ENCODE measurements around the gene RNF144B. TPM values are rescaled to one million over a fixed set of nuclear protein-coding genes. Genes with fewer than 3 reads are reported as not detected.

Gene RNF144B
- total and polyA plus RNA-seq, 4 donors, result 18.1 to 96.8 (median 59.5) TPM

DNA sequence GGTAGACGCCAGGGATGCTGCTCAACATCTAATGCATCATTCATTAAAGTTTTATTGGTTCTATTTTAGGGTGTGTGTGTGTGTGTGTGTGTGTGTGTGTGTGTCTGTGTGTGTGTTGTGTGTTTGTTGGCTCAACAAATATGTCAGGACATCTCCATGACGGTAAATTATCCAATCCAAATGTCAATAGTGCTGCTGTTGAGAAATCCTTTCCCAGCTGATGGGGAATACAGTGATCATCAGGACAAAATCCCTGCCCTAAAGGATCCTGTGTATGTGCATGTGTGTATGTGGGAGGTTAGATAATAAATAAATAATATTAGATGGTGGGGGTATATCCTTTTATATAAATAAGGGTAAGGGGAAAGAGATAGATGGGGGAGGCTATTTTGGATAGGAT is 59.6 kb downstream of the RNF144B start:
- H3K27me3 ChIP-seq (ENCODE audit: control insufficient read depth in 3 of 3, insufficient read depth in 3 of 3, low read length in 2 of 3), result peaks cover 0 to 3% (median 0%) of the 10 kb centered on the region in 3 donors
- H3K9ac ChIP-seq (ENCODE audit: insufficient read depth in 1 of 2, low read length in 2 of 2), result no peak overlapping the region
- DNase-seq, result no peak
- no peak for ATAC-seq (ENCODE audit: insufficient read depth, low FRiP score)
- no peak overlapping the region for H3K27ac ChIP-seq (ENCODE audit: low read depth in 1 of 2, low read length in 1 of 2)
- peaks cover 0 to 7% (median 0%) of the 10 kb centered on the region in 5 donors for H3K4me1 ChIP-seq (ENCODE audit: control insufficient read depth in 5 of 5, insufficient read depth in 5 of 5, low read length in 5 of 5)
- H3K4me3 ChIP-seq, result no peak overlapping the region
- TF ChIP-seq, protein P1, sequence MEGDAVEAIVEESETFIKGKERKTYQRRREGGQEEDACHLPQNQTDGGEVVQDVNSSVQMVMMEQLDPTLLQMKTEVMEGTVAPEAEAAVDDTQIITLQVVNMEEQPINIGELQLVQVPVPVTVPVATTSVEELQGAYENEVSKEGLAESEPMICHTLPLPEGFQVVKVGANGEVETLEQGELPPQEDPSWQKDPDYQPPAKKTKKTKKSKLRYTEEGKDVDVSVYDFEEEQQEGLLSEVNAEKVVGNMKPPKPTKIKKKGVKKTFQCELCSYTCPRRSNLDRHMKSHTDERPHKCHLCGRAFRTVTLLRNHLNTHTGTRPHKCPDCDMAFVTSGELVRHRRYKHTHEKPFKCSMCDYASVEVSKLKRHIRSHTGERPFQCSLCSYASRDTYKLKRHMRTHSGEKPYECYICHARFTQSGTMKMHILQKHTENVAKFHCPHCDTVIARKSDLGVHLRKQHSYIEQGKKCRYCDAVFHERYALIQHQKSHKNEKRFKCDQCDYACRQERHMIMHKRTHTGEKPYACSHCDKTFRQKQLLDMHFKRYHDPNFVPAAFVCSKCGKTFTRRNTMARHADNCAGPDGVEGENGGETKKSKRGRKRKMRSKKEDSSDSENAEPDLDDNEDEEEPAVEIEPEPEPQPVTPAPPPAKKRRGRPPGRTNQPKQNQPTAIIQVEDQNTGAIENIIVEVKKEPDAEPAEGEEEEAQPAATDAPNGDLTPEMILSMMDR (IDR thresholded peaks at IDR 0.05; ENCODE audit: control extremely low read depth, extremely low read depth), result no peak
- no peaks in the 10 kb centered on the region for H3K9me3 ChIP-seq (ENCODE audit: control insufficient read depth in 4 of 4, insufficient read depth in 3 of 4, low read length in 3 of 4)
- WGBS, 2 donors, result 95 to 98% methylated on average over 2 of the region's 2 CpGs
- peaks cover 0 to 1% (median 0%) of the 10 kb centered on the region in 4 donors for H3K36me3 ChIP-seq (ENCODE audit: control insufficient read depth in 4 of 4, insufficient read depth in 4 of 4, low read length in 4 of 4)

DNA sequence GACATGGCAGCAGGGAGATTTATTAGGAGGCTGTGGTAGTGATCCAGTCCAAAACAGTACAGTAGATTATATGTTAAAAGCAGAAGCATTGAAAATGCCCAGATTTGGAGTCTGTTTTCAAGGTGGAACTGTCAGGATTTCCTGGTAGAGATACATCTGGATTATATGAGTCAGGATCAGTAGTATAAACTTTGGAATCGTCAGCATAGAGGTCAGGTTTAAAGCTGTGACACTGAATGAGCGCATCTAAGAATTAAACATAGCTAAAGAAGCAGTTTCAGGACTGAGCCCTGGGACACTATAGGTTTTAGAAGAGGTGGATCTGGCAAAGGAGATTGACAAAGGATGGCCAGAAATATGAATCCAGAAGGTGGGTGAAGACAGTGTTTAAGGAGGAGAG is 60.4 kb downstream of the RNF144B start:
- Histone ChIP-seq H3K4me3 (no peak overlapping the region), H3K4me1 (ENCODE audit: control insufficient read depth in 5 of 5, insufficient read depth in 5 of 5, low read length in 5 of 5) (peaks cover 0 to 7% (median 0%) of the 10 kb centered on the region in 5 donors), H3K9me3 (ENCODE audit: control insufficient read depth in 4 of 4, insufficient read depth in 3 of 4, low read length in 3 of 4) (no peaks in the 10 kb centered on the region), H3K27ac (ENCODE audit: low read depth in 1 of 2, low read length in 1 of 2) (no peak overlapping the region), H3K27me3 (ENCODE audit: control insufficient read depth in 3 of 3, insufficient read depth in 3 of 3, low read length in 2 of 3) (peaks cover 0 to 3% (median 0%) of the 10 kb centered on the region in 3 donors), H3K9ac (ENCODE audit: insufficient read depth in 1 of 2, low read length in 2 of 2) (no peak overlapping the region), H3K36me3 (ENCODE audit: control insufficient read depth in 4 of 4, insufficient read depth in 4 of 4, low read length in 4 of 4) (peaks cover 0 to 1% (median 0%) of the 10 kb centered on the region in 4 donors)
- 78 to 80% methylated on average over 2 of the region's 2 CpGs for WGBS, 2 donors
- no peak for DNase-seq
- TF ChIP-seq, protein P1 (IDR thresholded peaks at IDR 0.05; ENCODE audit: control extremely low read depth, extremely low read depth), result no peak
- no peak for ATAC-seq (ENCODE audit: insufficient read depth, low FRiP score)

DNA sequence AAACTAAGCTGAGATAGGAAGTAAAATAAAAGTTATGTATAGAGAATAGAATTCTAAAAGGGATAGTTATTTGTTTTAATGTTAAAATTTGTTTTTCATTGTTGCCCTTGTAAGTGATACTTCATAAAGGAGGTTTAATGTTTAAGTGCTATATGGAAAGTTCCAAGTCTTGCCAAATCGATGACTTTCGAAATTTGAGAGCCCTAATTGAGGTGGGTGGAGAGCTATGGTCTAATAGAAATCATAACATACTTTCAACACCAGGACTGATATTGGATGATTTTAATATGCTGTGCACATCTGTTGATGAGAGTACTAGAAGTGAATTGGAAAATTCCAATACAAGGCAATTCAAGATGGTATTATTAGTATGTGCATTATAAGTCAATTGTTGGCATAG is 64.6 kb downstream of the RNF144B start:
- Histone ChIP-seq H3K27me3 (ENCODE audit: control insufficient read depth in 3 of 3, insufficient read depth in 3 of 3, low read length in 2 of 3) (peaks cover 0 to 3% (median 0%) of the 10 kb centered on the region in 3 donors), H3K9me3 (ENCODE audit: control insufficient read depth in 4 of 4, insufficient read depth in 3 of 4, low read length in 3 of 4) (no peaks in the 10 kb centered on the region), H3K27ac (ENCODE audit: low read depth in 1 of 2, low read length in 1 of 2) (no peak overlapping the region), H3K4me3 (no peak overlapping the region), H3K4me1 (ENCODE audit: control insufficient read depth in 5 of 5, insufficient read depth in 5 of 5, low read length in 5 of 5) (peaks cover 0 to 5% (median 0%) of the 10 kb centered on the region in 5 donors), H3K9ac (ENCODE audit: insufficient read depth in 1 of 2, low read length in 2 of 2) (no peak overlapping the region), H3K36me3 (ENCODE audit: control insufficient read depth in 4 of 4, insufficient read depth in 4 of 4, low read length in 4 of 4) (peaks cover 0 to 1% (median 0%) of the 10 kb centered on the region in 4 donors)
- ATAC-seq (ENCODE audit: insufficient read depth, low FRiP score) (no peak), DNase-seq (peak in 1 of 3 donors; percentile 6)
- TF ChIP-seq, protein P1 (IDR thresholded peaks at IDR 0.05; ENCODE audit: control extremely low read depth, extremely low read depth), result no peak
- 70 to 84% methylated on average over 2 of the region's 2 CpGs for WGBS, 2 donors

DNA sequence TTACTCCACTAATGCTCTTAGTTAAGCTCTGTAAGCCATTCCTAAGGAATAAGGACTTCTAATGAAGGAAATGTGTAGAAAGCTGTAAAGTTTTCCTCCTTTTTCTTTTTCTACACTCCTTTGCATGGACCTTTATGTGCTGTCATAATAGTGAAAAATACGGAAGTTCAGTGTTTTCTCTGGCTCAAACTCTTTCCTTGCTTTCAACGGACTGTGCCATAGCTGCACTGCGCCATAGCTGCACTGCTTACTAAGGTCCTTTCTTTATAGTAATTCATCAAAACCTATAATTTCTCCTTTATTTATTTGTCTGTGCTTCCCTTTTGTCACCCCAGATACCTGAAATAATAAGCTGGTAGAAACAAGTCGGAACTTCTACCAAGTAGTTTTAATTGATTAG is 67.3 kb downstream of the RNF144B start:
- Histone ChIP-seq H3K9ac (ENCODE audit: insufficient read depth in 1 of 2, low read length in 2 of 2) (no peak overlapping the region), H3K9me3 (ENCODE audit: control insufficient read depth in 4 of 4, insufficient read depth in 3 of 4, low read length in 3 of 4) (no peaks in the 10 kb centered on the region), H3K4me1 (ENCODE audit: control insufficient read depth in 5 of 5, insufficient read depth in 5 of 5, low read length in 5 of 5) (peaks cover 0 to 3% (median 0%) of the 10 kb centered on the region in 5 donors), H3K36me3 (ENCODE audit: control insufficient read depth in 4 of 4, insufficient read depth in 4 of 4, low read length in 4 of 4) (peaks cover 0 to 9% (median under 1%) of the 10 kb centered on the region in 4 donors), H3K27me3 (ENCODE audit: control insufficient read depth in 3 of 3, insufficient read depth in 3 of 3, low read length in 2 of 3) (no peaks in the 10 kb centered on the region), H3K4me3 (no peak overlapping the region), H3K27ac (ENCODE audit: low read depth in 1 of 2, low read length in 1 of 2) (no peak overlapping the region)
- no peak for ATAC-seq (ENCODE audit: insufficient read depth, low FRiP score)
- no peak for DNase-seq
- 69 to 94% methylated on average over 4 of the region's 4 CpGs for WGBS, 2 donors
- TF ChIP-seq, protein P1 (IDR thresholded peaks at IDR 0.05; ENCODE audit: control extremely low read depth, extremely low read depth), result no peak
